GM19351 (cell line): ENCODE results near the gene SPPL3.
A peak's percentile ranks its signal among the peaks of the same experiment; 100 is the strongest.
"Not testable (repeated sequence)": the region's sequence is repeated elsewhere in the genome, so short reads cannot be mapped to it uniquely, and the experiment has no call there.

Experiments
- ATAC-seq: cut with Tn5 transposase; IDR thresholded peaks from one replicate; pipeline ENCODE4 v1.9.1; 2021; ENCODE audit warnings: mild to moderate bottlenecking, moderate library complexity; ENCODE audit not compliant: unreplicated experiment

The SPPL3 gene

GRCh38 chr12:120921637-120922036, 17.5 kb upstream of the SPPL3 start:
- no peak for ATAC-seq

- no peak for ATAC-seq
These were observed 16.0 kb upstream of the SPPL3 start for GRCh38 chr12:120920178-120920577.

DNA sequence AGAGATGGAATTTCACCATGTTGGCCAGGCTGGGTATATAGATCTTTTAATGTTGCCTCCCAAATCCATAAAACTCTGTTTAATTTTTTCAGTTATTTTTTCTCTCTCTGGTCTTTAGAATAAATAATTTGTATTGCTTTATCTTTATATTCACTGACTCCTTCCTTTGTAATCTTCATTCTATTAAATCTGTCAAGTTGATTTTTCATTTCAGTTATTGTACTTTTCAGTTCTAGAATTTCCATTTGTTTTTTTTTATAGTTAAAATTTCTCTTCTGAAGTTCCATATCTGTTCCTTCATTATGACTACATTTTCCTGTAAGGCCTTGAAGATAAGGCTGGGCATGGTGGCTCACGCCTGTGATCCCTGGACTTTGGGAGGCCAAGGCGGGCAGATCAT, 13.6 kb upstream of the SPPL3 start:
- ATAC-seq: no peak

- no peak for ATAC-seq
These were observed 12.4 kb upstream of the SPPL3 start for GRCh38 chr12:120916561-120916960.

- no peak for ATAC-seq
These were observed 10.6 kb upstream of the SPPL3 start for GRCh38 chr12:120914794-120915193.

- ATAC-seq: no peak
These were observed 5.6 kb upstream of the SPPL3 start for GRCh38 chr12:120909633-120910298.

DNA sequence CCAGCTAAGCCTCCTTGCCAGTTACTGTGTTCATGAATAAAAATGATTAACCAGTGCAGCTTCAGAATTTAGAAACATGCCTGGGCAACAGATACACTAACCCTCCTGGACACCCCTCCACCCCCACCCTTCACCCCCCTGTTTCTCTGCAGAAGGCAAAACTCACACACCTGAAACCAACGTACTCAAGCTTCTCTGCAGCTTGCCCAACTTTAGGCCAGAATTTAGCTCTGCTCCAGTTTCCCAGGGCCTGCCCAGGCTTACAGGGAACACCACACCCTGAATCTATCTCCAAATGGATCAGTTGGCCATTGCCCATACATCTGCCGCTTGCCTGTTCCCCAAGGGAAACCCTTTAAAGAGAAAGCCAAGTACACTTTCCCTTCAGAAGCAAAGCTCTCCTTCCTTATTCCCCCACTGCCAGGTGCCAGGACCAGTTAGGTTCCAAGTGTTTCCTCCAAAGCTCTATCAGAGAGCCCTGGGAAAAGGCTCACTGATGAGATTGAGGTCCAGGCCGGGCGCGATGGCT, 1.8 kb upstream of the SPPL3 start:
- ATAC-seq: no peak

- ATAC-seq: peak; percentile 55
These were observed 554 bp downstream of the SPPL3 start for GRCh38 chr12:120903412-120904196.

DNA sequence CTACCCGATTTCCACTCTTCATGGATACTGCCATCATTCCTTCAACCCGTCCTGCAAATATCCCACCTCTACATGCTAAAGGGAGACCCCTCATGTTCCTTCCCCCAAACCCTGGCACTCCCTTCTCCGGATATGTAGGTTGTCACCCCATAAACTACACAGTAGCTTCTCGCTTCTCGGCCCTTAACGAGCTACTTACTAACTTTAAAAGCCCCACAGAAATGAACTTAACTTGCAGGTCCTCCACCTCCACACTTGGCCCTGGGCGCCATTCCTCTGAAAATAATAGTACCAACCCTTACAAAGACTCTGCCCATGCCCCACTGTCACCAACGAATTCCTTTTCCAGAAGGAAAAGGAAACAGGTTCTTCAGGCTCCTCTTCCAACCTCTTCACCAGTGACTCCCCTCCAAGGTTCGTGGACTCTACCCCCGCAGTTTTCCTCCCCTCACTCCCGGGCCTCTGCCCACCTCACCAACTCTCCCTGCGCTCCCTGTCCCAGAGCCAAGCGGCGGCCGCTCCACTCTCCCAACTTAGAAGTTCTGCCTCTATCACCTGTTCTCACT, 1.2 kb downstream of the SPPL3 start:
- ATAC-seq: no peak

DNA sequence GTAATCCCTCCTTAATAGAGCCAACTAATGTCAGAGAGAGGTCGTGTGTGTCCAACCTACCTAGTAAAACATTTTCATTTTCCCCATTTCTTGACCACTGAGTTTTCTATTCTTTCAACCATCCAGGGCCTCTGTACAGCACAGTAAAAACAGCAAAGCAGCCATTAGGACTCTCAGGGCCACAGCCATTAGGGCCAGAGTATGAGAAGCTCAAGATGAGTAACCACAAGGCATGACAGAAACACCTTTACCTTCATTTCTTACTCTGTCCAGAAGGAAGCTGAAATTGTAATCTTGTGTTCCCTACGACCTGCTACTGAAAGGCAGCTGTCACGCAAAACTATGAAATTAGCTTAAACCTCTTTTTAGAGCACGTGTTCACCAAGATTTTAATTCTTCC, 2.3 kb downstream of the SPPL3 start:
- ATAC-seq: no peak

DNA sequence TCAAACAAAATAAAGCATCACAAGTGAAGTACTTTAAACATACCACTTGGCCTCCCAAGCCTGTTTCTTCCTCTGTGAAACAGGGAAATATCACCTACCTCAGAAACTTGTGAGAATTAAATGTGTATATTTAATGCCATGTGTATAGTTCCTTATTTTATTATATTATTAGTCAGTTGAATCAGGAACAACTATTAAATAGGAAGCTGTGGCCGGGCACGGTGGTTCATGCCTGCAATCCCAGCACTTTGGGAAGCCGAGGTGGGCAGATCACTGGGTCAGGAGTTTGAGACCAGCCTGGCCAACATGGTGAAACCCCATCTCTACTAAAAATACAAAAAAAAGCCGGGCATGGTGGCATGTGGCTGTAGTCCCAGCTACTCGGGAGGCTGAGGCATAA, 3.1 kb downstream of the SPPL3 start:
- ATAC-seq: not testable (repeated sequence)

- ATAC-seq: no peak
These were observed 8.6 kb downstream of the SPPL3 start for GRCh38 chr12:120895532-120895931.

DNA sequence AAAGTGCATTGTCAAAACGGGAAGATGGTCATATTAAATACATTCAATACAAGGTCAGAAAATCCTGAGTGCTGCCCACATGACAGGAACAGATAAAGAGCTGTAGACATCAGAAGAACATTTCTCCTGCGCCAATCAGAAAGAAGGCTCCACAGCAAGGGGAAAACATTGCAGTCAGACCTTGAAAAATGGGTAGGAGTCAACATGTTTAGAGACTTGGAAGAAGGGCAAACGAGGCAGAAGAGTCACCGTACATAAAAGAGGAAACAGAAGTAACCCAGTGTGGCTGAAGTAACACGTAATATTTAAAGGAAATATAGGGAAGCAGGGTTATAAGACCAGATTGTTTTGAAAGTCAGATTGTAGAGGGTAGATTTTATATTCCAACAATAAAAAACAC, 11.9 kb downstream of the SPPL3 start:
- no peak for ATAC-seq

DNA sequence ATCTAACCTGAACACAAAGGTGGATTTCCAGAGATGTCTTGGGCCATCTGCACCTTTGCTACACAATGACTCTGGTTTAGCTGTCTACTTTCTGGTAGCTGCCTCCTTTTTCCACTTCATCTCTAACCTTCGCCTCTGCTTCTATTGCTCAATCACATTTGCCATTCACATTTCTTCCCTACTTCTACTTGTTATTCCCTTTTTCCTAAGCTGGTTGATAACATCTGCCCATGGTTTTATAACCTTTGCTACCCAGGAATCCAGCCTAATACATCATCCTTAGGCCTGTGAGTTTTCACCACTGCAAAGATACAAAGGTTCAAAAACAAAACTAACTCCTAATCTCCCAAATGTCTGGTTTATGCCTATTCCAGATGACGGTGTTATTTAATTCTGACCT, 13.2 kb downstream of the SPPL3 start:
- ATAC-seq: no peak

GRCh38 chr12:120887253-120888043, 16.7 kb downstream of the SPPL3 start:
- ATAC-seq: no peak

DNA sequence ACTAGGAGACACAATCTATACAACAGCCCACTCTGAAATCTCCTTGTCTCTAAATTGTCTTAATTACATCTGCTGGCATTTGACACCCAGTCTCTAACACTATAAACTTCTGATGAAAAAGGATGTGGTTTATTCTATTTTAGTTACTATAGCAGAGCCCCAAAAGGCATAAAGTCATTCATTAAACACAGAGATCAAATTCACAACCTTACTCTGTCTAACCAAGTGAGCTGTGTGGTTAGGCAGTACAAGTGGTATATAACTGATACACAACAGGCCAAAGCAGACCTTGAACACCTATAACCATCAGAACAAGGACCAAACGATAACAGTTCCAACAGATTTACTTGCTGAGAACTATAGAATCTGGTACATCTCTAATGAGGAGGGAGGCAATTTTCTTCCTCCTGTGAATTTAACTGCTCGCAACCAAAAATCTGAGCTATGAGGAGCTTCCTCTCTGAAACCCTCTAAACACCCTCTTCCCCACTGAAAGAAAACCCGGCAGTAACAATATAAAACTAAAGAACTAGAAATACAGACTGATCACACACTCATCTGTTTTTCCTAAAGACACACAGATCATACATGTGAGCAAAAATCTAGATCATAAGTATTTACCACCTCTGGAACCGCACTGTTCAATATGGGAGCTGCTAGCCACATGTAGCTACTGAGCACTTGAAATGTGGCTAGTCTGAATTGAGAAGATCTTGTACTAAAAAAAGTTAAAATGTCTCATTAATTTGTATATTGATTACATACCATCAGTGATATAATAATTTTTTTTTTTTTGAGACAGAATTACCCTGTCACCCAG, 17.7 kb downstream of the SPPL3 start:
- peak; percentile 68 for ATAC-seq

DNA sequence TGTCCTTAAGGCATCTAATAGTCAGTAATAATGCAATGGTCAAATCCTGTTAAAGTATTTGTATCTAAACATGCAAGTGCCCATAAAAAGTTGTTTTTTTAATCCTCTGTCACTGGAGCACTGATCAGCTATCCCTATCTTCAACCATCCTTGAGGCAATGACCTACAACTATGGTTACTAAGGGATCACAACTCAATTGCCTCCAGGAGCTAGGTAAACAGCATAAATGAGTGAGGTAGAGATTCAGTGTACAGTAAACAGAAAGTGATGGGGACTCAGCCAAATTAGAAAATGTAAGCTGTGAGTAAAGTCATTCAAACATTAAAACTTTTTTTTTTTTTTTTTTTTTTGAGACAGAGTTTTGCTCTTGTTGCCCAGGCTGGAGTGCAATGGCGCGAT, 18.6 kb downstream of the SPPL3 start:
- ATAC-seq: no peak

DNA sequence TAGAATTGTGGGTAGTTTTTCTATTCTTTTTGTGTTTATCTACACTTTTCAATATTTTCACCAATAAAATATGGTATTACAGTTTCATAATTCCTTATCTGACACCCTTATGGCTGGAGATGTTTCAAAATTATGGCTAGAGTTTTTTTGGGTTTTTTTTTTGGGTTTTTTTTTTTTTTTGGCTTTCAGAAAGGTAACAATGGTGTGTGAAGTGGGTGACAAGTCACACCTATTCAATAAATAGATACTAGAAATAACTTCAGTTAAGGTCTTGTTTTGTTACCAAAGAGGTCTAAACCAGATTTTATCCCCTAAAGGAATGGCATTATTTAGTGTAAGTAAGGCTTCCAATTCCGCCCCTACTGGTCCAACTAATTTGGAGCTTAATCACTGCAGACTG, 19.5 kb downstream of the SPPL3 start:
- ATAC-seq: no peak

DNA sequence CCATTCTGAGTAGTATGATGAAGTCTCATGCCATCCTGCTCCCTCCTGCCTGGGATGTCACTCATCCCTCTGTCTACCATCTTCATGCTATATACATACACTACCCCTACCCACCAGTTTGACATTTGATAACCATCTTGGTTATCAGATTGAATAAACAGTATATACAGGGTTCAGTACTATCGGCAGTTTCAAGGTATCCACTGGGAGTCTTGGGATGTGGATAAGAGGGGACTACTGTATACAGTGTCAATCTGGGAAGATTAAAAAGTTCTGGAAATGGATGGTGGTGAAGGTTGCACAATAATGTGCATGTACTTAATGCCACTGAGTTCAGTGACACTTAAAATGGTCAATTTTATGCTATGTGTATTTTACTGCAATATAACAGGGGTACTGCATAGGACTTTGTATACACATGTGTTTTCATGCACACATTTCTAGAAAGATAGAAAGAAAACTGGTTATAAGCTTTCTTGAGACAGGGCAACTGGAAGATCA, 22.1 kb downstream of the SPPL3 start:
- no peak for ATAC-seq

GRCh38 chr12:120879718-120880300, 24.3 kb downstream of the SPPL3 start:
- no peak for ATAC-seq
